Suprapubic skin (tissue), 4 donors: ENCODE data around the gene ADCK2. TPM values are rescaled to one million over a fixed set of nuclear protein-coding genes. Genes with fewer than 3 reads are reported as not detected.

Experiments
- total RNA-seq, 4 donors: library from RNA; depleted of rRNA; stranded (reverse); fragments of >200 nt; gene quantifications; one replicate each; pipeline ENCODE4 v1.1.0, GENCODE V29; 2016

ADCK2 gene
- total RNA-seq, 4 donors from 2014 or later = 41.2 to 65.9 (median 53.3) TPM

Other genes starting within 250 kb of the ADCK2 start
- 10 to 100 TPM; 58.1 to 95.8 (median 79.5) TPM for gene MKRN1, start 193.4 kb upstream of the ADCK2 start, total RNA-seq
- 1 to 10 TPM in 3 of 4 donors, under 1 TPM in 1; 0.99 to 5.1 (median 2.2) TPM for gene DENND2A, start 32.1 kb upstream of the ADCK2 start, total RNA-seq
- gene NDUFB2, start 23.8 kb downstream of the ADCK2 start, total RNA-seq = 100 to 1,000 TPM; 104 to 435 (median 229) TPM